NB4 (cell line): ENCODE measurements around the gene OR1A1.

Experiments used
- CTCF ChIP-seq: IDR thresholded peaks from one replicate; pipeline ENCODE4 v1.5.1; 2012; ENCODE audit warnings: low read depth, low read length
- MYC ChIP-seq: IDR thresholded peaks from 2 replicates; pipeline ENCODE4 v1.6.1; 2011; ENCODE audit warnings: low read depth, low read length

GRCh38 chr17:3208484-3208883, 1.0 kb downstream of the OR1A1 start:
- TF ChIP-seq CTCF (no peak), MYC (no peak)
